Activated T-cell treated with anti-CD3 and anti-CD28 coated beads, Interleukin-2, amount 50 U/mL, for 72 hours (primary cell): Measurements from ENCODE around the gene GIPC1. TPM values are rescaled to one million over a fixed set of nuclear protein-coding genes. Genes with fewer than 3 reads are reported as not detected.
A peak's percentile ranks its signal among the peaks of the same experiment; 100 is the strongest.

Experiments used
- ATAC-seq, 2 donors: fragments of 150-1000 bp; cut with Tn5 transposase; replicated peaks in 1 of 2; 2 replicates each; pipeline ENCODE4 v1.10.0; 2021; ENCODE audit warnings: moderate library complexity in 2 of 2, mild to moderate bottlenecking in 1 of 2
- DNase-seq, 2 donors: peaks; one replicate each; pipeline ENCODE4 v3.0.0; 2021 to 2022; ENCODE audit warnings: mixed read lengths in 1 of 2
- H3K27ac Mint-ChIP-seq: one replicate; pipeline ENCODE4 v1.8.0; 2022; ENCODE audit warnings: mild to moderate bottlenecking, moderate library complexity, mixed read lengths
- H3K27me3 Mint-ChIP-seq: one replicate; pipeline ENCODE4 v1.8.0; 2022; ENCODE audit warnings: low read depth, mixed read lengths
- H3K36me3 Mint-ChIP-seq, 2 donors: one replicate each; pipeline ENCODE4 v1.8.0; 2022; ENCODE audit warnings: mixed read lengths in 2 of 2, mild to moderate bottlenecking in 1 of 2; ENCODE audit not compliant: insufficient read depth in 2 of 2
- H3K4me1 Mint-ChIP-seq: one replicate; pipeline ENCODE4 v1.8.0; 2022; ENCODE audit warnings: low read depth, mixed read lengths
- H3K4me3 Mint-ChIP-seq, 2 donors: one replicate each; pipeline ENCODE4 v1.8.0; 2022; ENCODE audit warnings: mild to moderate bottlenecking in 2 of 2, mixed read lengths in 2 of 2, moderate library complexity in 2 of 2
- H3K9me3 Mint-ChIP-seq, 2 donors: one replicate each; pipeline ENCODE4 v1.8.0; 2022; ENCODE audit warnings: mixed read lengths in 2 of 2
- total RNA-seq, 2 donors: library from RNA; stranded (reverse); gene quantifications; one replicate each; pipeline ENCODE4 v1.2.3, GENCODE V29; 2022

The GIPC1 gene
- total RNA-seq, 2 donors from 2014 or later: 24.1 to 28.6 TPM

- H3K9me3 Mint-ChIP-seq: no peaks in the 10 kb centered on the region
- no peak for ATAC-seq
- H3K36me3 Mint-ChIP-seq: peaks cover 18 to 21% of the 10 kb centered on the region in 2 donors
- H3K4me3 Mint-ChIP-seq: peak overlapping the region; percentile 95 to 97
- H3K4me1 Mint-ChIP-seq: peaks cover 41% of the 10 kb centered on the region
- no peaks in the 10 kb centered on the region for H3K27me3 Mint-ChIP-seq
- no peak for DNase-seq
- H3K27ac Mint-ChIP-seq: peak overlapping the region; percentile 14
Observed at GRCh38 chr19:14441041-14441938, 54.6 kb downstream of the GIPC1 start.

GRCh38 chr19:14440049-14440448 is 55.9 kb downstream of the GIPC1 start:
- ATAC-seq (peak; percentile 96 to 99), DNase-seq (peak; percentile 85 to 87)
- no peaks in the 10 kb centered on the region for H3K27me3 Mint-ChIP-seq
- peaks cover 18 to 21% of the 10 kb centered on the region in 2 donors for H3K36me3 Mint-ChIP-seq
- peaks cover 54% of the 10 kb centered on the region for H3K4me1 Mint-ChIP-seq
- no peaks in the 10 kb centered on the region for H3K9me3 Mint-ChIP-seq
- H3K27ac Mint-ChIP-seq: peak overlapping the region; percentile 99
- peak overlapping the region; percentile 95 to 97 for H3K4me3 Mint-ChIP-seq

GRCh38 chr19:14439014-14439413 is 56.9 kb downstream of the GIPC1 start:
- Mint-ChIP-seq H3K9me3 (no peaks in the 10 kb centered on the region), H3K27ac (peak overlapping the region; percentile 78), H3K4me3 (peak overlapping the region; percentile 95 to 97), H3K4me1 (peaks cover 64% of the 10 kb centered on the region), H3K36me3 (peaks cover 14 to 15% of the 10 kb centered on the region in 2 donors), H3K27me3 (no peaks in the 10 kb centered on the region)
- no peak for ATAC-seq
- no peak for DNase-seq

GRCh38 chr19:14437578-14438140 is 58.3 kb downstream of the GIPC1 start:
- peaks cover 5 to 11% of the 10 kb centered on the region in 2 donors for H3K36me3 Mint-ChIP-seq
- peaks cover 64% of the 10 kb centered on the region for H3K4me1 Mint-ChIP-seq
- no peaks in the 10 kb centered on the region for H3K9me3 Mint-ChIP-seq
- H3K27ac Mint-ChIP-seq: peak overlapping the region; percentile 11
- H3K4me3 Mint-ChIP-seq: no peak overlapping the region
- ATAC-seq (no peak), DNase-seq (no peak)
- no peaks in the 10 kb centered on the region for H3K27me3 Mint-ChIP-seq

GRCh38 chr19:14435320-14436050 is 60.4 kb downstream of the GIPC1 start:
- no peaks in the 10 kb centered on the region for H3K9me3 Mint-ChIP-seq
- H3K4me1 Mint-ChIP-seq: peaks cover 70% of the 10 kb centered on the region
- peaks cover 2 to 6% of the 10 kb centered on the region in 2 donors for H3K36me3 Mint-ChIP-seq
- ATAC-seq (no peak), DNase-seq (no peak)
- H3K4me3 Mint-ChIP-seq: peak overlapping the region; percentile 81 to 87
- H3K27ac Mint-ChIP-seq: peak overlapping the region; percentile 91
- no peaks in the 10 kb centered on the region for H3K27me3 Mint-ChIP-seq

GRCh38 chr19:14434543-14435319 is 61.2 kb downstream of the GIPC1 start:
- ATAC-seq: peak; percentile 63 to 78

GRCh38 chr19:14433554-14434501 is 62.1 kb downstream of the GIPC1 start:
- ATAC-seq: peak; percentile 36 to 45

More at GRCh38 chr19:14434543-14435319, 61.2 kb downstream of the GIPC1 start:
- Mint-ChIP-seq H3K27me3 (no peaks in the 10 kb centered on the region), H3K9me3 (no peaks in the 10 kb centered on the region), H3K4me1 (peaks cover 63% of the 10 kb centered on the region), H3K36me3 (no peaks in the 10 kb centered on the region), H3K4me3 (peak overlapping the region; percentile 81 to 87), H3K27ac (peak overlapping the region; percentile 91)
- DNase-seq: peak; percentile 60 to 71

GRCh38 chr19:14432791-14433553 is 63.0 kb downstream of the GIPC1 start, which contains the start of gene PKN1:
Gene PKN1 (plus strand): TSS chr19:14433306. CDS start chr19:14433522, 216 bp downstream.
- H3K27ac Mint-ChIP-seq: peak within 1 kb of the TSS; percentile 90
- H3K4me1 Mint-ChIP-seq: peaks cover 46% of the 10 kb centered on the region
- no peaks in the 10 kb centered on the region for H3K36me3 Mint-ChIP-seq
- H3K4me3 Mint-ChIP-seq: peak within 1 kb of the TSS; percentile 83 to 88
- DNase-seq: peak; percentile 67 to 78
- no peaks in the 10 kb centered on the region for H3K27me3 Mint-ChIP-seq
- H3K9me3 Mint-ChIP-seq: no peaks in the 10 kb centered on the region
- peak; percentile 60 to 67 for ATAC-seq

More at GRCh38 chr19:14433554-14434501, 62.1 kb downstream of the GIPC1 start:
- Mint-ChIP-seq H3K9me3 (no peaks in the 10 kb centered on the region), H3K4me1 (peaks cover 54% of the 10 kb centered on the region), H3K4me3 (peak overlapping the region; percentile 81 to 87), H3K27me3 (no peaks in the 10 kb centered on the region), H3K36me3 (no peaks in the 10 kb centered on the region), H3K27ac (peak overlapping the region; percentile 24)
- peak; percentile 43 to 49 for DNase-seq

- no peak overlapping the region for H3K4me3 Mint-ChIP-seq
- no peak overlapping the region for H3K27ac Mint-ChIP-seq
- ATAC-seq: no peak
- no peak for DNase-seq
- H3K36me3 Mint-ChIP-seq: no peaks in the 10 kb centered on the region
- no peaks in the 10 kb centered on the region for H3K27me3 Mint-ChIP-seq
- no peaks in the 10 kb centered on the region for H3K9me3 Mint-ChIP-seq
- H3K4me1 Mint-ChIP-seq: peaks cover 39% of the 10 kb centered on the region
Observed at GRCh38 chr19:14430712-14431111, 65.2 kb downstream of the GIPC1 start.

- Mint-ChIP-seq H3K4me3 (no peak overlapping the region), H3K27ac (no peak overlapping the region), H3K27me3 (no peaks in the 10 kb centered on the region), H3K4me1 (peaks cover 24% of the 10 kb centered on the region), H3K36me3 (no peaks in the 10 kb centered on the region), H3K9me3 (no peaks in the 10 kb centered on the region)
- no peak for ATAC-seq
- no peak for DNase-seq
Observed at GRCh38 chr19:14428882-14429416, 67.0 kb downstream of the GIPC1 start.
